SK-N-SH treated with all-trans-retinoic acid at 6 μM for 48 hours (cell line): ENCODE data around the gene PXK.

Experiments
- SNAI2 ChIP-seq: fragments of 250-450 bp; sonication (Bioruptor Pico); IDR thresholded peaks from 2 replicates; pipeline ENCODE4 v1.5.0; 2020; ENCODE audit warnings: mild to moderate bottlenecking, moderate library complexity
- TOX ChIP-seq: fragments of 250-450 bp; sonication (Bioruptor Pico); IDR thresholded peaks from 2 replicates; pipeline ENCODE4 v1.8.0; 2021; ENCODE audit warnings: mild to moderate bottlenecking, moderate library complexity, borderline replicate concordance
- ZFP30 ChIP-seq: fragments of 450-650 bp; formaldehyde crosslinking; IDR thresholded peaks from 2 replicates; pipeline ENCODE4 v1.5.0; 2022; ENCODE audit warnings: mild to moderate bottlenecking, moderate library complexity
- TF ChIP-seq, protein P1 (sequence below): fragments of 250-450 bp; sonication (Bioruptor Pico); IDR thresholded peaks from 2 replicates; pipeline ENCODE4 v1.8.0; 2020; ENCODE audit warnings: mild to moderate bottlenecking, moderate library complexity, borderline replicate concordance
- TF ChIP-seq, protein P2 (sequence below): fragments of 250-450 bp; sonication (Bioruptor Pico); IDR thresholded peaks from 2 replicates; pipeline ENCODE4 v1.5.1; 2020; ENCODE audit warnings: low read depth, mild to moderate bottlenecking, moderate library complexity

DNA sequence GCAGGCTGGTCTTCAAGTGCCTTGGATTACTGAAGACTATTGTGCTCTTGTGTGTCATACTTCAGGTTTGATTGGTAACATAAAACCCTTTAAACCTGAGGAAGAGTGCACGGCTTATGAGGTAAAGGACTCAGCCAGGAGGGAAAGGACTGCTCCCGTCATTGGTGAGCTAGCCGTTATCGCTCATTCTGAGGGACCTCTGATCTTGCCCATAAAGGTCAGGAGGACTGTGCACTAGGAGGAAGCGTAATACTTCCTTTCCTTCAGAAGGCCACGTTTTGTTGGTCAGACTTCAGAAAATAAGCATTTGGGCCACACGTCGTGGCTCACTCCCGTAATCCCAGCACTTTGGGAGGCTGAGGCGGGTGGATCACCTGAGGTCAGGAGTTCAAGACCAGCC lies 37.7 kb downstream of the PXK start:
- TF ChIP-seq, protein P1, sequence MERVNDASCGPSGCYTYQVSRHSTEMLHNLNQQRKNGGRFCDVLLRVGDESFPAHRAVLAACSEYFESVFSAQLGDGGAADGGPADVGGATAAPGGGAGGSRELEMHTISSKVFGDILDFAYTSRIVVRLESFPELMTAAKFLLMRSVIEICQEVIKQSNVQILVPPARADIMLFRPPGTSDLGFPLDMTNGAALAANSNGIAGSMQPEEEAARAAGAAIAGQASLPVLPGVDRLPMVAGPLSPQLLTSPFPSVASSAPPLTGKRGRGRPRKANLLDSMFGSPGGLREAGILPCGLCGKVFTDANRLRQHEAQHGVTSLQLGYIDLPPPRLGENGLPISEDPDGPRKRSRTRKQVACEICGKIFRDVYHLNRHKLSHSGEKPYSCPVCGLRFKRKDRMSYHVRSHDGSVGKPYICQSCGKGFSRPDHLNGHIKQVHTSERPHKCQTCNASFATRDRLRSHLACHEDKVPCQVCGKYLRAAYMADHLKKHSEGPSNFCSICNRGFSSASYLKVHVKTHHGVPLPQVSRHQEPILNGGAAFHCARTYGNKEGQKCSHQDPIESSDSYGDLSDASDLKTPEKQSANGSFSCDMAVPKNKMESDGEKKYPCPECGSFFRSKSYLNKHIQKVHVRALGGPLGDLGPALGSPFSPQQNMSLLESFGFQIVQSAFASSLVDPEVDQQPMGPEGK (CRISPR knock-in tag), result no peak
- TF ChIP-seq SNAI2 (CRISPR knock-in tag) (no peak), TOX (CRISPR knock-in tag) (no peak), ZFP30 (no peak)
- TF ChIP-seq, protein P2, sequence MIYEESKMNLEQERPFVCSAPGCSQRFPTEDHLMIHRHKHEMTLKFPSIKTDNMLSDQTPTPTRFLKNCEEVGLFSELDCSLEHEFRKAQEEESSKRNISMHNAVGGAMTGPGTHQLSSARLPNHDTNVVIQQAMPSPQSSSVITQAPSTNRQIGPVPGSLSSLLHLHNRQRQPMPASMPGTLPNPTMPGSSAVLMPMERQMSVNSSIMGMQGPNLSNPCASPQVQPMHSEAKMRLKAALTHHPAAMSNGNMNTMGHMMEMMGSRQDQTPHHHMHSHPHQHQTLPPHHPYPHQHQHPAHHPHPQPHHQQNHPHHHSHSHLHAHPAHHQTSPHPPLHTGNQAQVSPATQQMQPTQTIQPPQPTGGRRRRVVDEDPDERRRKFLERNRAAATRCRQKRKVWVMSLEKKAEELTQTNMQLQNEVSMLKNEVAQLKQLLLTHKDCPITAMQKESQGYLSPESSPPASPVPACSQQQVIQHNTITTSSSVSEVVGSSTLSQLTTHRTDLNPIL (CRISPR knock-in tag), result no peak
